HG03280 (cell line): ENCODE measurements around the gene USP9X.
A peak's percentile ranks its signal among the peaks of the same experiment; 100 is the strongest.
"Not testable (repeated sequence)": the region's sequence is repeated elsewhere in the genome, so short reads cannot be mapped to it uniquely, and the experiment has no call there.

Source experiments
- ATAC-seq: cut with Tn5 transposase; IDR thresholded peaks from one replicate; pipeline ENCODE4 v1.9.1; 2021; ENCODE audit warnings: mild to moderate bottlenecking, moderate library complexity; ENCODE audit not compliant: unreplicated experiment

USP9X gene, protein sequence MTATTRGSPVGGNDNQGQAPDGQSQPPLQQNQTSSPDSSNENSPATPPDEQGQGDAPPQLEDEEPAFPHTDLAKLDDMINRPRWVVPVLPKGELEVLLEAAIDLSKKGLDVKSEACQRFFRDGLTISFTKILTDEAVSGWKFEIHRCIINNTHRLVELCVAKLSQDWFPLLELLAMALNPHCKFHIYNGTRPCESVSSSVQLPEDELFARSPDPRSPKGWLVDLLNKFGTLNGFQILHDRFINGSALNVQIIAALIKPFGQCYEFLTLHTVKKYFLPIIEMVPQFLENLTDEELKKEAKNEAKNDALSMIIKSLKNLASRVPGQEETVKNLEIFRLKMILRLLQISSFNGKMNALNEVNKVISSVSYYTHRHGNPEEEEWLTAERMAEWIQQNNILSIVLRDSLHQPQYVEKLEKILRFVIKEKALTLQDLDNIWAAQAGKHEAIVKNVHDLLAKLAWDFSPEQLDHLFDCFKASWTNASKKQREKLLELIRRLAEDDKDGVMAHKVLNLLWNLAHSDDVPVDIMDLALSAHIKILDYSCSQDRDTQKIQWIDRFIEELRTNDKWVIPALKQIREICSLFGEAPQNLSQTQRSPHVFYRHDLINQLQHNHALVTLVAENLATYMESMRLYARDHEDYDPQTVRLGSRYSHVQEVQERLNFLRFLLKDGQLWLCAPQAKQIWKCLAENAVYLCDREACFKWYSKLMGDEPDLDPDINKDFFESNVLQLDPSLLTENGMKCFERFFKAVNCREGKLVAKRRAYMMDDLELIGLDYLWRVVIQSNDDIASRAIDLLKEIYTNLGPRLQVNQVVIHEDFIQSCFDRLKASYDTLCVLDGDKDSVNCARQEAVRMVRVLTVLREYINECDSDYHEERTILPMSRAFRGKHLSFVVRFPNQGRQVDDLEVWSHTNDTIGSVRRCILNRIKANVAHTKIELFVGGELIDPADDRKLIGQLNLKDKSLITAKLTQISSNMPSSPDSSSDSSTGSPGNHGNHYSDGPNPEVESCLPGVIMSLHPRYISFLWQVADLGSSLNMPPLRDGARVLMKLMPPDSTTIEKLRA (N-terminal part only)

GRCh38 chrX:41084893-41085511 lies at the start of gene USP9X:
USP9X (plus strand) TSS chrX:41085445; CDS start chrX:41123629, 38,184 bp downstream.
- ATAC-seq = peak; percentile 56

DNA sequence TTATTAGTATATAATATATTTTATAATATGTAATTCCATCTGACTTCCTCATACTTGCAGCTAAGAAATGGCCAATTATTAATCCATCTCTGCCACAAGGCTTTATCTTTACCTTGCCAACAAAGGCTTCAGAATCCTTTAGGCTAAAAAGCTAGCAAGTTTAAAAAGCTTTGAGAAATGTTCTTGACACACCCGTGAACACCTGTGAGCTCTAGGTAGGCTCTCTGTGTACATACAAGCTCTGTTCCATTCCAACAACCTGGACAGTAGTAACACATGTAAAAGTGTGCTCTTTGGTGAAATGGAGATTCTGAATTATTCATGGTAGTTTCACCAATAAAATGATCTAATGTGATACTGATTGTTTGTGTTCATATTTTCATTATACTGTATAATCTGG lies 49.7 kb upstream of the USP9X start:
- no peak for ATAC-seq

- no peak for ATAC-seq
Observed at GRCh38 chrX:41036668-41037326, 48.4 kb upstream of the USP9X start.

- ATAC-seq = no peak
Observed at GRCh38 chrX:41043196-41043595, 42.0 kb upstream of the USP9X start.

GRCh38 chrX:41043674-41044345 lies 41.4 kb upstream of the USP9X start:
- no peak for ATAC-seq

GRCh38 chrX:41045960-41046567 lies 39.2 kb upstream of the USP9X start:
- no peak for ATAC-seq

DNA sequence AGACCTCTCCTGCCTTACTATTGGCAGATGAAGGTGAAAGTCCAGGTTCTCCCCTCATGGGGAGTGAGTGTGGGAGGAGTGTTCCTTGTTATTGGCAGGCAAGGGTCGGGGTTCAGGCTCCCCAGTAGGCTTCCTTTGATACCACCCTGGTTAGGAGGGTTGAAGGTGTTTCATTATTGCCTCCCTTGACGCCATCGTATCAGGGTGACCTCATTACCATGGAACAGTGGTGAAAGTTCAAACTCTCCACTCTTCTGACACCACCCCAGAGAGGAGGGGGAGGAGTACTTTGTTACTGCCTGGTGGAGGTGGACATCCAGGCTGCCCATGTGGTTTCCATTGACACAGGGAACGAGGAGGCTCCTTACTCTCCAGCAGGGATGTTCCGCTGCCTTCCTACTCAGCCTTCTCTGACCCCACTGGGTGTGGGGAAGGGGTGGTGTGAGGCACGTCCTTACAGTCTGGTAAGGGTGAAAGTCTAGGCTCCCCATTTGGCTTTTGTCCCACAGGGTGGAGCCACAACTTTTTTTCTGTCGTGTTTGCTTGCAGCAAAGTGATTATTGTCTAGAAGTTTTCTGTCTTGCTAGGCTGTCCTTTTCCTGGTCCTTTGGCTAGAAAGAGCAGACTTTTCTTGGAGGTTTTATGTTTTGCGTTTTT lies 37.2 kb upstream of the USP9X start:
- ATAC-seq = no peak

DNA sequence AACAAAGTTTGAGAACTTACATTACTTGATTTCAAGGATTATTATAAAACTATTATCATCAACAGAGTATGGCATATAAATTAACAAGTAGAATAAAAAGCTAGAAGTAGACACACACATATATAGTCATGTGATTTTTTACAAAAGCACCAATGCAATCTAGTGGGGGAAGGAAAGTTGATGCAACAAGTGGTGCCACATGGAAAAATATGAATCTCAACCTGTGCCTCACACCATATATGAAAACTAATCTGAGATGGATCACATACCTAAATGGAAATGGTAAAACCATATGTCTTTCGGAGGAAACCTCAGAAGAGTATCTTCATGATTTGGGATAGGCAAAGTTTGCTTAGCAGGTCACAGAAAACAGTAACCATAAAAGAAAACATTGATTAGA lies 34.9 kb upstream of the USP9X start:
- no peak for ATAC-seq

DNA sequence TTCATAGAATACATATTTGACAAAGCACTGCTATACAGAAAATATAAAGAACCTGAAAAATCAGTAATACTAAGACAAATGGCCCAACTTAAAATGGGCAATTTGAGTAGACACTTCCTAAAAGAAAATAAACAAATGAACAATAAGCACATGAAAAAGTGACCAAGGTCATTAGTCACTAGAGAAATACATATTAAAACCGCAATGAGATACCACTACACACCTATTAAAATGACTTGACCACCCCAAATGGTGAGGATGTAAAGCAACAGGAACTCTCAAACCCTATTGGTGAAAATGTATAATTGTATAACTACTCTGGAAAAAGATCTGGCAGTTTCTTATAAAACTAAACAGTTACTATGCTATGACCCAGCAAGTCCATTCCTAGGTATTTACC lies 34.0 kb upstream of the USP9X start:
- ATAC-seq = no peak

DNA sequence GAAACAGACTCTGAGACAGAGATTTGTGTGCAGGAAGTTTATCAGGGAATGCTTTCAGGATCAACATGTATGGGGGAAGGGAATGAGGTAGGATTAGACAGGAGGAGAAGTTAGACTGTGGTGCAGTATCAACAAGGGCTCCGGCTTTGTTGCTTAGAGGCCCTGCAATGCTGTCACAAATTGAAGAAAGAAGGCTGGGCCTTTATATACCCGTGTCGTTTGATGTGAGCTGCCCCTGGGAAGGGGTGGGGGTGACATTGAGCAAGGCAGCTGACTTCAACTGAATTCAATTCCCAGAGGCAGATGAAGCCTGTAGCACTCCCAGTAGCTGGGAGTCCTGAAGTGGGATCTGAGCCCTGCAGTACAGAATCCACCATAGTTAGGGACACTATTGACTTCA lies 29.5 kb upstream of the USP9X start:
- ATAC-seq = no peak

GRCh38 chrX:41063276-41063675 lies 22.0 kb upstream of the USP9X start:
- ATAC-seq = not testable (repeated sequence)

- no peak for ATAC-seq
Observed at GRCh38 chrX:41064018-41064417, 21.2 kb upstream of the USP9X start.

DNA sequence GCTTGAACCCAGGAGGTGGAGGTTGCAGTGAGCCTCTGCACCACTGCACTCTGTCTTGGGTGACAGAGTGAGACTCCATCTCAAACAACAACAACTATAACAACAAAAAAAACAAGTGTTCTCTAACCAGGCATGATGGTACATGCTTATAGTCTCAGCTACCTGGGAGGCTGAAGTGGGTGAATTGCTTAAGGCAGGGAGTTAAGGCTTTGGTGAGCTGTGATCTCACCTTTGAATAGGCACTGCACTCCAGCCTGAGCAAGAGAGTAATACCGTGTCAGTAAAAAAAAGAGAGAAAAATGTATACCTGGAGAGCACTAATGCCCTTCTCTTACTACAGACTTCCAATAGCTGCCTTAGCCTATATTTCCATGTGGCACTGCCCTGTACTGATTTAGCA lies 18.9 kb upstream of the USP9X start:
- ATAC-seq = no peak

DNA sequence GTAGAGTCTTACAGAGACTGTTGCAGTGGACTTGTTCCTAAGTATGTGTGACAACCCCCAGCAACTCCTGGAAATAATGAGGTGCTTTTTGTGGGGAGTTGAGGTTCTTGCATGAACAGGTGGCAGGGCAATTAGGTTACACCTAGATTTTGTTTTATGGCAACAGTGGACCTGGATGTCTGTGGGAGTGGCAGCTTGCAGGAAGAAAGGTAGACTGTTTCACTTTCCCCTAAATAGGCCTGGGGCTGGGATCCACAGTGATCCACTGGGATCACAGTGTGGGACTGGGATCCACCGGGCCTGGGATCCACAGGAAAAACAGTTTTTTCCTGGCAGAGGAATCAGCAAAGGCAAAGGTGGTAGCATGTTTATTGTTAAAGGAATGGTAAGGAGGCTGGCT lies 18.3 kb upstream of the USP9X start:
- no peak for ATAC-seq

DNA sequence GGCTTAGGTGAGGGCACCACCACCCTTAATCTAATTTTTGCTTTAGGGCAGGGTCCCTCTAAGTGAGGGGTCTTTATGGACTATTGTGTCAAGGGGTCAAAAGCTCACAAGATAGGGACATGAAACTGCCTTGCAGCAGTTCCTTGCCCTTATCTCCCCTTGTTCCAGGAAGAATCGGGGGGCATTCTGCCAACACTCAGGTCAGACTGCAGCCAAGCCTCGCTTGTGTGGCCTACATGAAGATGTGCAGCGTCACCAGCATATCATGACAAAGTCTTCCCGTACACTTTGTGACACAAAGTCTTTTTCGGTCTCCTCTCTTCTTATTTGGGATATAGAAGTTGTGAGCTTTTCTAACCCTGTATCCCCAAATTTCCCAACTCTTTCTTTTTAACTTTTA lies 17.5 kb upstream of the USP9X start:
- ATAC-seq = no peak

DNA sequence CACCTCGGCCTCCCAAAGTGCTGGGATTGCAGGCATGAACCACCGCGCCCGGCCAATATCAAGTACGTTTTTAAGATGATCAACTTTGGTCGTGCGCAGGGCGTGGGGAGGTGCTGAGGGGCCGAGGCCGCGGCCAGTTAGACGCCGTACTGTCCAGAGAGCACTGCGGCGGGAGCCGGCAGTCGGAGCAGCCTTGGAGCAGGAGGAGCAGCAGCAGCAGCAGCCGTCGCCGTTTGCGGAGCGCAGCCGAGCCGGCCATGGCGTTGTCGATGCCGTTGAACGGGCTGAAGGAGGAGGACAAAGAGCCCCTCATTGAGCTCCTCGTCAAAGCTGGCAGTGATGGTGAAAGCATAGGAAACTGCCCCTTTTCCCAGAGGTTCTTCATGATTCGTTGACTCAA lies 8.5 kb upstream of the USP9X start:
- ATAC-seq = no peak

GRCh38 chrX:41081821-41082220 lies 3.4 kb upstream of the USP9X start:
- no peak for ATAC-seq

GRCh38 chrX:41082783-41083182 lies 2.5 kb upstream of the USP9X start:
- no peak for ATAC-seq
